DND-41 (cell line): ENCODE results near the gene SERGEF.

Experiments used
- ATAC-seq: fragments of 200-7000 bp; cut with Tn5 transposase; 3 replicates; pipeline ENCODE4 v1.9.1; 2021; ENCODE audit warnings: low read depth; ENCODE audit not compliant: insufficient read depth
- DNase-seq: peaks from one replicate; pipeline ENCODE4 v3.0.0-alpha.2; 2020
- H2AFZ ChIP-seq: 2 replicates; pipeline ENCODE4 v1.6.0; 2012; ENCODE audit warnings: low read depth, low read length
- H3K27ac ChIP-seq: 2 replicates; pipeline ENCODE4 v1.5.1; 2012; ENCODE audit warnings: low read length, inconsistent platforms
- H3K27me3 ChIP-seq: fragments of 200-600 bp; sonication (generic); 2 replicates; pipeline ENCODE4 v1.6.0; 2012; ENCODE audit warnings: low read length, mild to moderate bottlenecking, inconsistent platforms; ENCODE audit not compliant: insufficient read depth, poor library complexity
- H3K36me3 ChIP-seq: 2 replicates; pipeline ENCODE4 v1.5.1; 2012; ENCODE audit warnings: low read length, inconsistent platforms; ENCODE audit not compliant: insufficient read depth
- H3K4me1 ChIP-seq: 2 replicates; pipeline ENCODE4 v1.5.1; 2012; ENCODE audit warnings: mild to moderate bottlenecking, low read length; ENCODE audit not compliant: insufficient read depth
- H3K4me2 ChIP-seq: 2 replicates; pipeline ENCODE4 v1.6.0; 2012; ENCODE audit warnings: mild to moderate bottlenecking, moderate library complexity, low read length, inconsistent platforms; ENCODE audit not compliant: insufficient read depth
- H3K4me3 ChIP-seq, 2 experiments: fragments of 200-600 bp in 1 of 2; shearing (Covaris generic) in 1 of 2; 2 replicates each; pipeline ENCODE4 v1.5.1; 2012 to 2016; ENCODE audit warnings: inconsistent platforms in 2 of 2, low read length in 2 of 2, mild to moderate bottlenecking in 2 of 2, low read depth in 1 of 2, moderate library complexity in 1 of 2
- H3K79me2 ChIP-seq: 2 replicates; pipeline ENCODE4 v1.6.0; 2012; ENCODE audit warnings: low read length, inconsistent platforms; ENCODE audit not compliant: insufficient read depth
- H3K9ac ChIP-seq: 2 replicates; pipeline ENCODE4 v1.6.0; 2012; ENCODE audit warnings: low read depth, mild to moderate bottlenecking, inconsistent platforms, low read length, moderate library complexity
- H3K9me3 ChIP-seq: 2 replicates; pipeline ENCODE4 v1.5.1; 2012; ENCODE audit warnings: low read length, moderate library complexity, mild to moderate bottlenecking, inconsistent platforms; ENCODE audit not compliant: insufficient read depth, severe bottlenecking
- H4K20me1 ChIP-seq: 2 replicates; pipeline ENCODE4 v1.6.0; 2012; ENCODE audit warnings: low read length; ENCODE audit not compliant: insufficient read depth
- EZH2 ChIP-seq: IDR thresholded peaks from 3 replicates; pipeline ENCODE4 v1.6.1; 2012; ENCODE audit warnings: borderline replicate concordance, low read depth, mild to moderate bottlenecking, moderate library complexity, low read length, inconsistent platforms; ENCODE audit not compliant: severe bottlenecking
- TF ChIP-seq, protein P1 (sequence below): IDR thresholded peaks from 2 replicates; pipeline ENCODE4 v1.5.1; 2012; ENCODE audit warnings: borderline replicate concordance, low read length, moderate library complexity, mild to moderate bottlenecking; ENCODE audit not compliant: poor library complexity, severe bottlenecking; ENCODE audit errors: extremely low read depth

Gene SERGEF

DNA sequence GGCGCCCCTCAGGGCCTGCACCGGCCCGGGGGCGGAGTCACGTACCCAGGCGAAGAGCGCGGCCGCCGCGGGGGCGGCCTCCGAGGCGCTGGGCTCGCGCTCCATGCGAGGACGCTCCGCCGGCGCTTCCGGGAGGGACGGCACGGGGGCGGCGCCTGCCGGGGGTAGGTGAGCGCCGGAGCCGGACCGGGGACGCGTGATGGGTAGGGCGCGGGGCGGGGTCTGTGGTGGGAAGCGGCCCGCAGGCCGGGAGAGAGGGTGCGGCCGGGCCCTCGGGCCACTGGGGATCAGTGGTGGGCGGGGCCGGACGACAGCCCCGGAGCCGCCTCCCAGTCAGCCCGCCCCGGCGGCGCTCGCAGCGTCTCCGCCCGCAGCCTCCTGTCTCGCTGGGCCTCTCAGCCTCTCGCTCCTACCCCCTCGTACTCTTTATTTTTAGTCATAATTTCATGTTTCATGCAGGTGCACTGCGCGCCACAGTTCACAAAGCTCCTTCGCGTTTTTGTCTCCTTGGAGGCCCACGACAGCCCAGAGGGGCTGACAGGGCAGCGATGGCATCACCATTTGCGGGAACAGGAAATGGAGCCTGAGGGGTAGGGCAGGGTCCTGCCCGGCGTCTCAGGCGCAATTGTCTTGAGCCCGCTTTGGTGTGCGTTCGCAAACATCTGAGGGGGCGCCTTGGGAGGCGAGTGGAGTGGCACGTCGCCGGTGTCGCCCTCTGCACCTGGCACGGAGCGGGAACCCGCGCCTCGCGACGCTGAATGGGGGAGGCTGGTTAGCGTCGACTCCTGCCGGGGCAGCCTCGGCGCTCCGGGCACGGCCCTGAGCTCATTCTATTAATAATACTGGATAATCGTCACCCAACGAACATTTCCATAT is at the start of gene SERGEF:
SERGEF (minus strand) TSS at position 142 of the 876 bp plus-strand sequence; CDS start at position 105, 37 bp downstream.
- ATAC-seq (peak; percentile 90), DNase-seq (peak; percentile 95)
- TF ChIP-seq, protein P1, sequence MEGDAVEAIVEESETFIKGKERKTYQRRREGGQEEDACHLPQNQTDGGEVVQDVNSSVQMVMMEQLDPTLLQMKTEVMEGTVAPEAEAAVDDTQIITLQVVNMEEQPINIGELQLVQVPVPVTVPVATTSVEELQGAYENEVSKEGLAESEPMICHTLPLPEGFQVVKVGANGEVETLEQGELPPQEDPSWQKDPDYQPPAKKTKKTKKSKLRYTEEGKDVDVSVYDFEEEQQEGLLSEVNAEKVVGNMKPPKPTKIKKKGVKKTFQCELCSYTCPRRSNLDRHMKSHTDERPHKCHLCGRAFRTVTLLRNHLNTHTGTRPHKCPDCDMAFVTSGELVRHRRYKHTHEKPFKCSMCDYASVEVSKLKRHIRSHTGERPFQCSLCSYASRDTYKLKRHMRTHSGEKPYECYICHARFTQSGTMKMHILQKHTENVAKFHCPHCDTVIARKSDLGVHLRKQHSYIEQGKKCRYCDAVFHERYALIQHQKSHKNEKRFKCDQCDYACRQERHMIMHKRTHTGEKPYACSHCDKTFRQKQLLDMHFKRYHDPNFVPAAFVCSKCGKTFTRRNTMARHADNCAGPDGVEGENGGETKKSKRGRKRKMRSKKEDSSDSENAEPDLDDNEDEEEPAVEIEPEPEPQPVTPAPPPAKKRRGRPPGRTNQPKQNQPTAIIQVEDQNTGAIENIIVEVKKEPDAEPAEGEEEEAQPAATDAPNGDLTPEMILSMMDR = no peak
- no peak for TF ChIP-seq EZH2
- H2AFZ ChIP-seq = peak within 1 kb of the TSS; percentile 89
- peak within 1 kb of the TSS; percentile 52 to 73 for H3K4me3 ChIP-seq
- H3K27ac ChIP-seq = peak within 1 kb of the TSS; percentile 88
- H3K4me2 ChIP-seq = peak within 1 kb of the TSS; percentile 96
- H3K79me2 ChIP-seq = peaks cover 22% of the 10 kb centered on the region
- peaks cover 33% of the 10 kb centered on the region for H3K4me1 ChIP-seq
- H3K9ac ChIP-seq = peak within 1 kb of the TSS; percentile 70
- no peaks in the 10 kb centered on the region for H3K27me3 ChIP-seq
- no peaks in the 10 kb centered on the region for H3K9me3 ChIP-seq
- H4K20me1 ChIP-seq = no peaks in the 10 kb centered on the region
- no peaks in the 10 kb centered on the region for H3K36me3 ChIP-seq

DNA sequence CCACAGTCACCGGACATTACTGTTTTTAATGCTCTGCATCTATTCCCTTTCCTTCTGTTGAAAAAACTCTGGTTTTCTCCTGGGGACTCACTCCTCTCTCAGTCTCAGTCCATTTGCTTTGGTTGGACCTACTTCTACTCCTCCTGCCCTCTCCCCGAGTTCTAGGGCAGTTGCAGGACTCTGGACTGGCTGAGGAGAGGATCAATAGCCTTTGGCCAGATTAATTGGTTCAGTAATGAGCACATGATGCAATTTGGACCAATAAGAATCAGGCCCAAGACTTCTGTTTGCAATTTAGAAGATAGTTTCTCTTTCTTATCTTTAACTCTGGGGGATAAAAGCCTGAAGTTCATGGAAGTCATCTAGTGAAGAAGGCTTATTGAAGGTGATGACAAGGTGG is 48.5 kb upstream of the SERGEF start:
- H3K36me3 ChIP-seq = no peaks in the 10 kb centered on the region
- no peak overlapping the region for H2AFZ ChIP-seq
- H3K4me2 ChIP-seq = no peak overlapping the region
- no peak overlapping the region for H3K27ac ChIP-seq
- no peaks in the 10 kb centered on the region for H3K27me3 ChIP-seq
- no peaks in the 10 kb centered on the region for H3K4me1 ChIP-seq
- no peaks in the 10 kb centered on the region for H3K9me3 ChIP-seq
- H3K9ac ChIP-seq = no peak overlapping the region
- ATAC-seq (no peak), DNase-seq (no peak)
- no peaks in the 10 kb centered on the region for H3K79me2 ChIP-seq
- TF ChIP-seq, protein P1 = no peak
- no peak for TF ChIP-seq EZH2
- no peaks in the 10 kb centered on the region for H4K20me1 ChIP-seq
- H3K4me3 ChIP-seq = no peak overlapping the region

DNA sequence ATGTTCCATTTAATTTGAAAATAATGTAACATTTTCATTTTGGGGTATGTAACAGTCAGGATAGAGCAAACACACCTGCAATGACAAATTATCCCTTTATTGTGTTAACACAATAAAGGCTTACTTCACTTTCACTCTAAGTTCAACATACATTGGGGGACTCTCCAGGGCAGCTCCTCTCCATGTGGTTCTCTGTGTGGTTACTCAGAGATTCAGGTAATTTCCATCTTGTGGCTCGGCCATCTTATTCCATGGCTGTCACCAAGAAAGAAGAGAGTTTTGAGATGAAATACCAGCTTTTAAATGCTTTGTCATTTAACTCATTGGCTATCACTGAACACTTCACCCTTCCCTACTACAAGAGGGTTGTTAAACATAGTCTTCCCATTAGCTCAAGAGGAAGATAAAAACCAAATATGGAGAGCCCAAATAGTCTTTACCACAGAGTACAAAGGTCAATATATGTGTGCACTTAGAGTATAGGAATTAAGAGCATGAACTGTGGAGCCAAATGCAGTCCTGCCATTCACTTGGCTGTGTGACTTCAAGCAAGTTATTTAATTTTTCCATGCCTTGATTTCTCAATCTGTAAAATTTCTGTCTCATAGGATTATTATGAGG is 43.8 kb upstream of the SERGEF start:
- Histone ChIP-seq H3K27me3 (no peaks in the 10 kb centered on the region), H3K9ac (no peak overlapping the region), H4K20me1 (no peaks in the 10 kb centered on the region), H3K36me3 (no peaks in the 10 kb centered on the region), H3K27ac (no peak overlapping the region), H3K79me2 (no peaks in the 10 kb centered on the region), H3K4me2 (no peak overlapping the region), H3K4me1 (no peaks in the 10 kb centered on the region), H2AFZ (no peak overlapping the region), H3K9me3 (no peaks in the 10 kb centered on the region), H3K4me3 (no peak overlapping the region)
- DNase-seq (no peak), ATAC-seq (no peak)
- TF ChIP-seq, protein P1 = no peak
- TF ChIP-seq EZH2 = no peak
